Chondrocyte (in vitro differentiated cells): Measurements from ENCODE around the gene TLE5. TPM values are rescaled to one million over a fixed set of nuclear protein-coding genes. Genes with fewer than 3 reads are reported as not detected.

Experiments used
- DNase-seq: peaks from one replicate; pipeline ENCODE4 v3.0.0; 2021; ENCODE audit warnings: mixed read lengths, low spot score
- H3K27ac Mint-ChIP-seq: one replicate; pipeline ENCODE4 v1.8.0; 2021; ENCODE audit warnings: mild to moderate bottlenecking, moderate library complexity, mixed read lengths; ENCODE audit not compliant: unreplicated experiment
- H3K27me3 Mint-ChIP-seq: 2 replicates; pipeline ENCODE4 v1.8.0; 2021; ENCODE audit warnings: low read depth, mixed read lengths
- H3K36me3 Mint-ChIP-seq: 2 replicates; pipeline ENCODE4 v1.8.0; 2021; ENCODE audit warnings: low read depth, mixed read lengths
- H3K4me1 Mint-ChIP-seq: 2 replicates; pipeline ENCODE4 v1.8.0; 2021; ENCODE audit warnings: low read depth, mild to moderate bottlenecking, mixed read lengths
- H3K4me3 Mint-ChIP-seq: one replicate; pipeline ENCODE4 v1.8.0; 2021; ENCODE audit warnings: mild to moderate bottlenecking, moderate library complexity, mixed read lengths; ENCODE audit not compliant: unreplicated experiment
- H3K9me3 Mint-ChIP-seq: 2 replicates; pipeline ENCODE4 v1.8.0; 2021; ENCODE audit warnings: low read depth, mixed read lengths
- CTCF ChIP-seq: fragments of 200-600 bp; sonication (generic); IDR thresholded peaks from 2 replicates; pipeline ENCODE4 v1.5.0; 2021; ENCODE audit warnings: antibody characterized with exemption, mild to moderate bottlenecking, moderate library complexity
- total RNA-seq: library from RNA; stranded (reverse); gene quantifications from 3 replicates; pipeline ENCODE4 v1.2.1, GENCODE V29; 2021

The TLE5 gene
- total RNA-seq, 1 donor from 2014 or later: 303 TPM

- Mint-ChIP-seq H3K9me3 (no peaks in the 10 kb centered on the region), H3K4me1 (peaks cover 5% of the 10 kb centered on the region), H3K27me3 (no peaks in the 10 kb centered on the region), H3K4me3 (no peak overlapping the region), H3K27ac (no peak overlapping the region), H3K36me3 (no peaks in the 10 kb centered on the region)
- TF ChIP-seq CTCF: no peak
- no peak for DNase-seq
Observed at GRCh38 chr19:3083964-3084363, 21.7 kb upstream of the TLE5 start.

- no peak for TF ChIP-seq CTCF
- peaks cover 5% of the 10 kb centered on the region for H3K4me1 Mint-ChIP-seq
- H3K27me3 Mint-ChIP-seq: no peaks in the 10 kb centered on the region
- H3K36me3 Mint-ChIP-seq: no peaks in the 10 kb centered on the region
- H3K4me3 Mint-ChIP-seq: no peak overlapping the region
- H3K9me3 Mint-ChIP-seq: no peaks in the 10 kb centered on the region
- no peak overlapping the region for H3K27ac Mint-ChIP-seq
- DNase-seq: no peak
Observed at GRCh38 chr19:3082331-3082730, 20.0 kb upstream of the TLE5 start.

GRCh38 chr19:3080286-3080685 lies 18.0 kb upstream of the TLE5 start:
- Mint-ChIP-seq H3K36me3 (no peaks in the 10 kb centered on the region), H3K4me3 (no peak overlapping the region), H3K27me3 (no peaks in the 10 kb centered on the region), H3K27ac (peak overlapping the region; percentile 68), H3K9me3 (no peaks in the 10 kb centered on the region), H3K4me1 (peaks cover 12% of the 10 kb centered on the region)
- no peak for TF ChIP-seq CTCF
- no peak for DNase-seq

- no peaks in the 10 kb centered on the region for H3K36me3 Mint-ChIP-seq
- no peak for DNase-seq
- no peak for TF ChIP-seq CTCF
- peaks cover 15% of the 10 kb centered on the region for H3K4me1 Mint-ChIP-seq
- H3K27me3 Mint-ChIP-seq: no peaks in the 10 kb centered on the region
- no peak overlapping the region for H3K4me3 Mint-ChIP-seq
- H3K27ac Mint-ChIP-seq: no peak overlapping the region
- H3K9me3 Mint-ChIP-seq: no peaks in the 10 kb centered on the region
Observed at GRCh38 chr19:3079578-3079977, 17.3 kb upstream of the TLE5 start.

GRCh38 chr19:3075605-3076431 lies 13.5 kb upstream of the TLE5 start:
- no peak for DNase-seq
- Mint-ChIP-seq H3K36me3 (no peaks in the 10 kb centered on the region), H3K4me3 (peak overlapping the region; percentile 48), H3K4me1 (peaks cover 15% of the 10 kb centered on the region), H3K27me3 (no peaks in the 10 kb centered on the region), H3K27ac (no peak overlapping the region), H3K9me3 (no peaks in the 10 kb centered on the region)
- TF ChIP-seq CTCF: peak; percentile 90
